Measurements from ENCODE around the gene DCLK1. TPM values are rescaled to one million over a fixed set of nuclear protein-coding genes. Genes with fewer than 3 reads are reported as not detected.

DCLK1 gene
- total RNA-seq, 4 donors from 2014 or later, result 21.3 to 63.8 (median 40.9) TPM

GRCh38 chr13:36101157-36101556, 30.0 kb downstream of the DCLK1 start:
- H3K27ac ChIP-seq, result no peak overlapping the region
- no peaks in the 10 kb centered on the region for H3K27me3 ChIP-seq
- H3K4me1 ChIP-seq, result peaks cover 0 to 7% (median 0%) of the 10 kb centered on the region in 4 donors
- no peaks in the 10 kb centered on the region for H3K9me3 ChIP-seq
- TF ChIP-seq, protein P1, sequence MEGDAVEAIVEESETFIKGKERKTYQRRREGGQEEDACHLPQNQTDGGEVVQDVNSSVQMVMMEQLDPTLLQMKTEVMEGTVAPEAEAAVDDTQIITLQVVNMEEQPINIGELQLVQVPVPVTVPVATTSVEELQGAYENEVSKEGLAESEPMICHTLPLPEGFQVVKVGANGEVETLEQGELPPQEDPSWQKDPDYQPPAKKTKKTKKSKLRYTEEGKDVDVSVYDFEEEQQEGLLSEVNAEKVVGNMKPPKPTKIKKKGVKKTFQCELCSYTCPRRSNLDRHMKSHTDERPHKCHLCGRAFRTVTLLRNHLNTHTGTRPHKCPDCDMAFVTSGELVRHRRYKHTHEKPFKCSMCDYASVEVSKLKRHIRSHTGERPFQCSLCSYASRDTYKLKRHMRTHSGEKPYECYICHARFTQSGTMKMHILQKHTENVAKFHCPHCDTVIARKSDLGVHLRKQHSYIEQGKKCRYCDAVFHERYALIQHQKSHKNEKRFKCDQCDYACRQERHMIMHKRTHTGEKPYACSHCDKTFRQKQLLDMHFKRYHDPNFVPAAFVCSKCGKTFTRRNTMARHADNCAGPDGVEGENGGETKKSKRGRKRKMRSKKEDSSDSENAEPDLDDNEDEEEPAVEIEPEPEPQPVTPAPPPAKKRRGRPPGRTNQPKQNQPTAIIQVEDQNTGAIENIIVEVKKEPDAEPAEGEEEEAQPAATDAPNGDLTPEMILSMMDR (IDR thresholded peaks at IDR 0.05), result no peak
- TF ChIP-seq EP300 (IDR thresholded peaks at IDR 0.05) (no peak), POLR2A (IDR thresholded peaks at IDR 0.05) (no peak)
- no peak overlapping the region for H3K4me3 ChIP-seq
- H3K36me3 ChIP-seq, result no peaks in the 10 kb centered on the region
- DNase-seq (ENCODE audit: low spot score in 2 of 2), result no peak
- WGBS, 2 donors, result 60 to 63% methylated on average over 9 of the region's 9 CpGs

GRCh38 chr13:36098080-36098479, 33.1 kb downstream of the DCLK1 start:
- no peak for TF ChIP-seq EP300 (IDR thresholded peaks at IDR 0.05)
- no peak for TF ChIP-seq POLR2A (IDR thresholded peaks at IDR 0.05)
- TF ChIP-seq, protein P1 (IDR thresholded peaks at IDR 0.05), result no peak
- no peak for DNase-seq (ENCODE audit: low spot score in 2 of 2)
- Histone ChIP-seq H3K4me1 (peaks cover 0 to 9% (median 0%) of the 10 kb centered on the region in 4 donors), H3K36me3 (no peaks in the 10 kb centered on the region), H3K9me3 (no peaks in the 10 kb centered on the region), H3K27me3 (no peaks in the 10 kb centered on the region), H3K27ac (peak overlapping the region in 1 of 4 donors; percentile 24), H3K4me3 (no peak overlapping the region)
- 50 to 63% methylated on average over 4 of the region's 4 CpGs for WGBS, 2 donors

DNA sequence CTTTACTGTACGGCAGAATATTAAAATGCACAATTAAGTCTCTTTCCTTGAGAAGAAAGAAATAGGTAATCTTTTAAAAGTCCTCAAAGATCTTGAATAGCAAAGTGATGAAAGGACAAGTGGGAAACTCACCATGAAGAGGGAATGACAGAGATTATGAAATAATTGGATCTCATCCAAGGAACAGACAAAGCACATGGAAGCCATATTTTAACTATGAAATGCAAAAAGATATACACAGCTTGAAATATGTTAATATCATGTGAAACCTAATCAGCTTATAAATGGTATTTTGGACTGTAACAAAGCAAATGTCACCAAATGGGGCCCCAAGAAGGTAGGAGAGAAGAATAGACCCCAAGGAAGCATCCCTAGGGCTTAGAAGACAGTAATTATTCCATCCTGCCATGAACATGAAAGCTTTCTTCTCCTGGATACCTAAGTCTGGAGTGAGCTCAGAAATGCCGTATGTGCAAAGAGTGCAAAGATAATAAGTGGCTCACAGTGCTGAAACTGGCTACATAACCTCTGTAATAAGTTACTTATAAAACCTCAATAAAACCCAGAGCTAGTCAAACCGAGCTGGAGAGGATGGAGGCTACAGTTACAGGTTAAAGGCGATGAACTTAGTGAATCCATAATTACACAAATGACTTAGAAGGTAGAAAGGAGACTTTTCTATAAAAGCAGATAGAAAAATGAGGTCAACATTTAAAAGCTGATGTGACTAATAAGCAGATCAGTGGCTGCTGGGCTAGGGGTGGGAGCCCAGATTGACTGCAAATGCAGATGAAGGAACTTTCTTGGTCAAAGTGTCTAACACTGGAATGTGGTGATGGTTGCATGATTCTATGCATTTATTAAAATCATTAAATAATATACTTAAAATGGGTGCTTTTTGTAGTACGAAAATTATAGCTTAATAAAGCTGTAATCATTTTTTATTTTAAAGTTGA, 34.4 kb downstream of the DCLK1 start:
- Histone ChIP-seq H3K4me1 (peaks cover 0 to 9% (median 0%) of the 10 kb centered on the region in 4 donors), H3K9me3 (no peaks in the 10 kb centered on the region), H3K27ac (no peak overlapping the region), H3K4me3 (no peak overlapping the region), H3K27me3 (no peaks in the 10 kb centered on the region), H3K36me3 (no peaks in the 10 kb centered on the region)
- TF ChIP-seq, protein P1 (IDR thresholded peaks at IDR 0.05), result no peak
- TF ChIP-seq EP300 (IDR thresholded peaks at IDR 0.05) (peak in 1 of 2 donors; percentile 16), POLR2A (IDR thresholded peaks at IDR 0.05) (no peak)
- no peak for DNase-seq (ENCODE audit: low spot score in 2 of 2)
- 68 to 81% methylated on average over 5 of the region's 5 CpGs for WGBS, 2 donors

DNA sequence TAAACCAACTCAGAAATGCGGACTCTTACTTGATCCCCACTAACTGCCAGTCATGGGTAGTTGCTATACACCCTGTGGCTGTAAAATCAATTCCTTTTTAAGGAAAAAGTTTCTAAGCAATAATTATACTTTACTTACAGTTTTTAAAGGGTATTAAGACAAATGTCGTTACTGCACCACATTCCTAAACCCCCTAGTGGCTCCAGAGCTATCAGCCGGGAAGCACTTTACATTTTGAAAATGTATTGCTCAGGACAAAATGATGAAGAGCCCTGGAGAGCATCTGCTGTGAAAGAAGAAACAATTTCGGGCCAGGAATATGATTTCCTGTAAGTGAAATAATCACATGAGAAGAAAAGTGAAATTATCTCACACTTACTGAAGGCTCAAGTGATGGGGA, 36.7 kb downstream of the DCLK1 start:
- Histone ChIP-seq H3K4me1 (peaks cover 0 to 9% (median 0%) of the 10 kb centered on the region in 4 donors), H3K27me3 (no peaks in the 10 kb centered on the region), H3K9me3 (no peaks in the 10 kb centered on the region), H3K36me3 (no peaks in the 10 kb centered on the region), H3K27ac (no peak overlapping the region), H3K4me3 (no peak overlapping the region)
- WGBS, 2 donors, result 54 to 61% methylated on average over 4 of the region's 4 CpGs
- TF ChIP-seq POLR2A (IDR thresholded peaks at IDR 0.05), result no peak
- TF ChIP-seq EP300 (IDR thresholded peaks at IDR 0.05), result no peak
- TF ChIP-seq, protein P1 (IDR thresholded peaks at IDR 0.05), result no peak
- DNase-seq (ENCODE audit: low spot score in 2 of 2), result no peak

DNA sequence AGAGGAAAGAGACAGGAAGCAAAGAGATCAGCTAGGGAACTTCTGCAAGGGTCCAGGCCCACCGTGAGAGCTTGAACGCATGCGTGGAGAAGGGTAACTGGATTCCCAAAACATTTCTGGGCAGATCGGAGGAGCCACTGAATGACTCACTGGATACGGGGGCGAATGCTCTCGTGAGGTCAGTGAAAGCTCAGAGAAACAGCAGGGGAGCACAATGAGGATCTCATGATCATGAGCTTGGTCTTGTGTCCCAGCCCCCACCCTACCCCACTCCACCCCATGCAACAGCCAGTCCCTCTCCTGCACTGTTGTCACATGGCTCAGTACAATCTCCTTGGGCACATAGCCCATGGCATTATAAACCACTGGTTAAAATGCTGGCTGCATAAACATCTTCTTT, 40.6 kb downstream of the DCLK1 start:
- 61 to 72% methylated on average over 7 of the region's 7 CpGs for WGBS, 2 donors
- Histone ChIP-seq H3K27ac (no peak overlapping the region), H3K4me1 (no peaks in the 10 kb centered on the region), H3K9me3 (no peaks in the 10 kb centered on the region), H3K4me3 (no peak overlapping the region), H3K36me3 (no peaks in the 10 kb centered on the region), H3K27me3 (no peaks in the 10 kb centered on the region)
- no peak for DNase-seq (ENCODE audit: low spot score in 2 of 2)
- TF ChIP-seq EP300 (IDR thresholded peaks at IDR 0.05) (no peak), POLR2A (IDR thresholded peaks at IDR 0.05) (no peak)
- TF ChIP-seq, protein P1 (IDR thresholded peaks at IDR 0.05), result no peak

All from tibial nerve (tissue), 4 donors.